ENCODE results near the gene TBX1. TPM values are rescaled to one million over a fixed set of nuclear protein-coding genes. Genes with fewer than 3 reads are reported as not detected.

TBX1 gene
- total RNA-seq, 1 experiment from 2014 or later = 0.08 TPM

- in situ Hi-C loops (cut with HindIII; ENCODE audit: low pct_unique_long_range_greater_than_20kb, low sequenced_read_pairs) = no loop called here
Measured at GRCh38 chr22:19732403-19733113, 28.0 kb upstream of the TBX1 start.

DNA sequence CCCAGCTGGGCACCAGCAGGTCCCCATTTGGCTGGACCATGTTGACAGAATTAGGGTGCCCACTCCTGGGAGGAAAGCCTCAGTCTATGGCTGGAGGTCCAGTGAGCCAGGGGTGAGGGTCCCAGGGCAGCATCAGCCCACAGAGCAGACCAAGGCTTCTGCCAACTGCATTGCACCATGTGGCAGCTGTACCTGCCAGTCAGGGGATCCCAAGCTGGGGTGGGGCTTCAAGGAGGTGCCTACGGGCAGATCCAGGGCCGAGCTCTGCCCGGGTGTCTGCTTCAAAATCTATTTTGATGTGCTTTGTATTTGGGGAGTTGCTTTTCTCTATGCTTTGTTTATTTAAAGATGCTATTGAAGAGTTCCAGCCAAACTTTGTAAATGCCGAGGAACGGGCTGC lies 26.8 kb upstream of the TBX1 start:
- DNase-seq (ENCODE audit: low read depth, low spot score) = no peak
- in situ Hi-C loops (cut with HindIII; ENCODE audit: low pct_unique_long_range_greater_than_20kb, low sequenced_read_pairs) = no loop called here

More at GRCh38 chr22:19732403-19733113, 28.0 kb upstream of the TBX1 start:
- no peak for DNase-seq (ENCODE audit: low read depth, low spot score)

DNA sequence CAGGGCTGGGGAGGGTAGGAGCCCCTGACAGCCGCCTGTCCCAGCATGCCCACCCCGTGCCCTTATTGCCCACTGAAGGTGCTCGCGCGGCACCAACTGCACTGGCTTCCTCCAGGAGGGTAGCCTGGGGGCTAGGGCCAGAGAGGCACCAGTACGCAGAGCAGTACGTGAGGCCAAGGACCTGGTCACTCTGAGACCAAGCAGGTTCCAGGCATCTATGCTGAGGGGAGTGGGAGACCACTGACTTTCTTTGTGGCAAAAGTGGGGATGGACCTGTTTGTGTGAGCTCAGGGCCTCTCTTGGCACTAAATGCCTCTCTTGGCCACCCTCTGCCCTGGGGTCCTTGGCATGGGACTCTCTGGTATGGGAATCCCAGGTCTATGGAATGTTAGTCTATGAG lies 26.4 kb upstream of the TBX1 start:
- in situ Hi-C loops (cut with HindIII; ENCODE audit: low pct_unique_long_range_greater_than_20kb, low sequenced_read_pairs) = no loop called here
- no peak for DNase-seq (ENCODE audit: low read depth, low spot score)

DNA sequence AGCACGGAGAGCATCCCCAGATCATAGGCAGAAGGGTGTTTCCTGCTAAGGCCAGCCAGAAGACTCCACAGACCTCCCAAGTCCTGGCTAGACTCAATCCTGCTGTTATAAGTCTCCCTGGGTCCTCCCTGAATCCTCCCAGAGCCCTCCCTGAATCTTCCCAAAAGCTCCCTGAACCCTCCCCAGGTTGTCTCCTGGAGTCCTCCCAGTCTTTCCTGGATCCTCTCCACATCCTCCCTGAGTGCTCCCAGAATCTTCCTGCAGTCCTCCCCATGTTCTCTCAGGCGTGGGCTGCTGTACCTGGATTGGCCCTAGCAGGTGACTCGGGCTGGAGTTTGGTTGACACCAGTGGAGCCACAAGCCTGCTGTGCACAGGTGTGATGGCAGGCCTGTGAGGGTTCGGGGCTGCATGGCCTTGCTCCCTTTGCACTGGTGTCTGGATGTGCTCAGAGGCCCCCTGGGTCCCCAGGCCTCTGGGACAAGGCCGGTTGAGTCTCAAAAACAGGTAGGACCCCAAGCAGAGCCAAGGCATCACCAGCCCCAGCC lies 25.7 kb upstream of the TBX1 start:
- in situ Hi-C loops (cut with HindIII; ENCODE audit: low pct_unique_long_range_greater_than_20kb, low sequenced_read_pairs) = no loop called here

DNA sequence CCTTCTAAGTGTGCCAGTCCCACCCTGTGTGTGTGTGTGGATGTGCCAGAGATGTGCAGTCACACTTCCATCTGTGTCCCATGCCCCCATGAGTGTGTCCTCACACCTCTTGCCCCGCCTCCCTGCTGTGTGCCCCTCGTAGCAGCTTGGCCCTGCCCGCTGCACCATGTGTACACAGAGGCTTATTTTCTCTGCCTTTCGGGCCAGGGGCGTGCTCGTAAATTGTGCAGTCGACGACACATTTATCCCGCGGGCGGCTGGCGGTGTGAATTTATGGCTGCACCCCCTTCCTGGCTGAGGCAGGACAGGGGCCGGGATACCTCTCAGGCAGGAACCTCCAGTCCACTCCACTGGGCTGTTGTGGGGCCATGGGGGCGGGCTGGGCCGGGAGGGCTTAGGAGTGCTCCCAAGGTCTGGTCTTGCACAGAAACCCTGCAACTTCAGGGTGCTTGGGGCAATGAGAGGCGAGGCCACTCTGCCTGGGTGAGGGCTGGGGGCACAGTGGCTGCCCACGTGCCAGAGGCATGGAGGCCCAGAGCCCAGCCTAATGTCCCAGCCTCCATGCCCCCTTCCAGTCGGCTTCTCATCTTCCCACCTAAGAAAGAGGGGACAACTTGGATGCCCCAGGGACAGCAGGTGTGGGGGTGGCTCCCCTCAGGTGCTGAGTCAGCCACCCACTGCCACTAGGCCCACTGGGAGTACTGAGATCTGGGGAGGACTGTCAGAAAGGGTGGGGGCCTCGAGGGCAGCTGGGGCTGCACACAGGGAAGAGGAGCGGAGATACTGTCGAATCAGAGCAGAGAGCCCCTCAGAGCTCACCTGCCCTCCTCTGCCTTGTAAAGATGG lies 24.7 kb upstream of the TBX1 start:
- no peak for DNase-seq (ENCODE audit: low read depth, low spot score)
- in situ Hi-C loops (cut with HindIII; ENCODE audit: low pct_unique_long_range_greater_than_20kb, low sequenced_read_pairs) = no loop called here

More for the DNA sequence above, 25.7 kb upstream of the TBX1 start:
- DNase-seq (ENCODE audit: low read depth, low spot score) = no peak

DNA sequence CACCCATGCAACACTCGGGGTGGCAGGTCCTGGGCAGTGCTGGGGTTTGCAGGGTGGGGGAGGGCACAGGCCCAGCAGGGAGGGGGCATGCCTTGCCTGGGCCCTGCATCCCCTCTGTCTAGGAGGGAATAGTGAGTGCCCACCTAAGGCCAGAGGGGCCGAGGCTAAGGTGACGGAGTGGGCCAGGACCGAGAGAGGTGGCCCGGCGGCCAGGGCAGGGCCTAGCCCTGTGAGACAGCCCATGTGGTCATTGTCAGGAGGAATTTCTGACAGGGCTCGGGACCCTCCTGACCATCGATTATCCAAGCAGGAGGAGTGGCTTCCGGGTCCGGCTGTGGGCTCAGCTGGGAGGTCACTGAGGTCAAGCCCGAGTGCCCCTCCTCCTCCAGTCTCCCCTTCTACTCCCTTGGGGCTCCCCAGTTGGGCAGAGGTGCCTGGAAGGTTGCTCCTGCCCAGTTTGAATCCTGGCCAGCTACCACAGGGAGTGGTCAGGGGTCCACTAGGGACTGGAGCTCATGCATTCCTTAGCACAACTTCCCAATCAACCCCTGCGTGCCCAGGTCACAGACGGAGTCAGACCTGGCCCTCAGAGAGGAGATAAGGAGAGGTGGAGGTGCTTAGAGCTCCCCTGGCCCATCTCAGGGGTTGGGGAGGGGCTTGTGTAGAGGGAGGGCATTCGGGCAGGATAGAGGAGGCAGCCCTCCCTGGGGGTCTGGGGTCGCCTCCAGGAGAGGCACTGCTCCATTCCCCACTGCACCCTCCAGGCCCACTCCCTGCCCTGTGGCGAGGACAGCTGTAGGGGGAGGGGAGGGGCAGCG lies 22.5 kb upstream of the TBX1 start:
- no peak for DNase-seq (ENCODE audit: low read depth, low spot score)
- in situ Hi-C loops (cut with HindIII; ENCODE audit: low pct_unique_long_range_greater_than_20kb, low sequenced_read_pairs) = no loop called here

- in situ Hi-C loops (cut with HindIII; ENCODE audit: low pct_unique_long_range_greater_than_20kb, low sequenced_read_pairs) = no loop called here
- no peak for DNase-seq (ENCODE audit: low read depth, low spot score)
Measured at GRCh38 chr22:19738664-19739447, 21.7 kb upstream of the TBX1 start.

- in situ Hi-C loops (cut with HindIII; ENCODE audit: low pct_unique_long_range_greater_than_20kb, low sequenced_read_pairs) = no loop called here
- DNase-seq (ENCODE audit: low read depth, low spot score) = no peak
Measured at GRCh38 chr22:19739448-19739895, 21.1 kb upstream of the TBX1 start.

DNA sequence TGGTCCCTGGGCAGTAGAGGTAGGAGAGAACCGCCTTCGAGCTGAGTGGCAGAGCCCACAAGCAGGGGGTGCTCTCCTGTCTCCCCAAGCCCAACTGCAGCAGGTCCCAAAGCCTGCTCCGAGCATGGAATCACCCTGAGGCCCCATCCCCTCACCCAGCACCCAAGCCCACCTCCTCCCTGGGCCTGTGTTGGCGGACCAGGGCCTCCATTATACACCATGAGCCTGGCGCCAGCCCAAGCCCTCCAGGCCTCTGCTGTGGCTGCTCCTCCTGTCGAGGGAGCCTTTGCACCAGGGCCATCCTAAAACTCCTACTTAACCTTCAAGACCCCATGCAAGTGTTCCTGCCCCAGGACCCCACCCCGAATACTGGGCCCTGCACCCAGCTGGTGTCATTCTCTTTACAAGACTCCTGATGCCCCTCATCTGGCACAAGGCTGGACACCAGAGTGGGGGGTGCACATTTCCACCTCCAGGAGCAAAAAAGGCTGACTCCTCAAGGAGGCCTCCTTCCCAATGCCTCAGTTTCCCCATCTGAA lies 20.6 kb upstream of the TBX1 start:
- in situ Hi-C loops (cut with HindIII; ENCODE audit: low pct_unique_long_range_greater_than_20kb, low sequenced_read_pairs) = no loop called here
- DNase-seq (ENCODE audit: low read depth, low spot score) = no peak

DNA sequence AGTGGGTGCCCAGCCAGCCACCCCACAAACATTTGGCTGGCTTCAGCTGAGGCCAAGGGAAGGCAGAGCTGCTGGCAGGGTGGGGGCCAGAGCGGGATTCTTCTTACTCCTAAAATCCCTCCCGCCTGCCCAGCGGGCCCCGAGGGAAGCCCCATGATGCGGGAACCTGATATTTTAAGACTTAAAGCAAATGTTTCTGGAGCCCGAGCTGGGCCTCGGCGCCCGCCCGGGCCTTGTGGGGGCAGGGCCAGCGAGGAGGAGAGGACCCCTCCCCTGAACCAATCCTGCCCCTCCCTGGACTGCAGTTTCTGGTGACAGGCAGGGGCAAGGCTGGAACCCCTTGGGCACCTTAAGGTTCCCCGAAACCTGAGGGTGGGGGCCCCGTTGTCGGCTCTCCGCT lies 20.0 kb upstream of the TBX1 start:
- DNase-seq (ENCODE audit: low read depth, low spot score) = no peak
- in situ Hi-C loops (cut with HindIII; ENCODE audit: low pct_unique_long_range_greater_than_20kb, low sequenced_read_pairs) = no loop called here

DNA sequence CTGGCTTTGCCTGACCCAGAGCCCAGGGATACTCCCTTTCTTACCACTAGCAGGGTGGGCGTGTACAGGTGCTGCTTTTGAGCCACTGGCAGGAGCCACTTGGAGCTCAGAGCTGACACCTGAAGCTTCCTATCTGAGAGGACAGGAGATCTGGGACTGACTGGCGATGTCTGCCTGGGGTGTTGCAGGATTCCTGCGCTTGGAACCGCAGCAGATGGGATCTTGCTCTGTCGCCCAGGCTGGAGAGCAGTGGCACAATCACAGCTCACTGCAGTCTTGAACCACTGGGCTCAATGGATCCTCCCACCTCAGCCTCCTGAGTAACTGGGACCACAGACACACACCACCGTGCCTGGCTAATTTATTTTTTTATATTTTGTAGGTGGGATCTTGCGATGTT lies 19.5 kb upstream of the TBX1 start:
- no peak for DNase-seq (ENCODE audit: low read depth, low spot score)
- in situ Hi-C loops (cut with HindIII; ENCODE audit: low pct_unique_long_range_greater_than_20kb, low sequenced_read_pairs) = no loop called here

- DNase-seq (ENCODE audit: low read depth, low spot score) = no peak
- in situ Hi-C loops (cut with HindIII; ENCODE audit: low pct_unique_long_range_greater_than_20kb, low sequenced_read_pairs) = no loop called here
Measured at GRCh38 chr22:19742160-19743066, 18.2 kb upstream of the TBX1 start.

GRCh38 chr22:19743081-19743480 lies 17.5 kb upstream of the TBX1 start:
- in situ Hi-C loops (cut with HindIII; ENCODE audit: low pct_unique_long_range_greater_than_20kb, low sequenced_read_pairs) = no loop called here
- no peak for DNase-seq (ENCODE audit: low read depth, low spot score)

- no peak for DNase-seq (ENCODE audit: low read depth, low spot score)
- in situ Hi-C loops (cut with HindIII; ENCODE audit: low pct_unique_long_range_greater_than_20kb, low sequenced_read_pairs) = no loop called here
Measured at GRCh38 chr22:19743651-19744050, 16.9 kb upstream of the TBX1 start.

DNA sequence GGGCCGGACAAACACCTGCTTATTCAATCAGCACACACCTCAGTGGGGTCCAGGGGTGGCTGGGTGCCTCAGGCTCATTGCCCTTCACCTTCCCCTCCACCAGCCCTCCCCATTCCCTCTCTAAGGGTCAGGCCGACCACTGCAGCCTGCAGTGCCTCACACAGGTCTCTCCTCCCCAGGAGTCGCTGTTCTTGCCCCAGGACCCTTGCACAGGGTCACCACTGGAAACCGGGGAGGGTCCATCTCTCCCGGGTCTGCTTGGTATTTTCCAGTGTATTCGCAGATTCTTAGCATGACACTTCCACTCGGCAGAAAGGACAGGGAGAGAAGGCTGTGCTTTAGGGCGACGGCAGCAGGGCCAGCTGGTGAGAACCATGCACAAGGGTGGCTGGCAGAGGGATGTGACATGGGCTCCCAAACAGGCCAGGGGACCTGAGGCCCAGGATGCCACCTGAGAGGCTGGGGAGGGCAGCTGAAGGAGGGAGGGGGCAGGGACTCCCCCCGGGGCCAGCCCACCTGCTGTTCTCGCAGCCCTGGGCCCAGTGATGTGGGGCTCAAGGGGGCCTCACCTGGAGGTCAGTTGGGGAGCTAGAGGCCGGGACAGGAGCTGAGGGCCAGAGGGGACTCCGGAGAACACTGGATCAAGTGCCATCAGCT lies 16.1 kb upstream of the TBX1 start:
- in situ Hi-C loops (cut with HindIII; ENCODE audit: low pct_unique_long_range_greater_than_20kb, low sequenced_read_pairs) = no loop called here
- DNase-seq (ENCODE audit: low read depth, low spot score) = no peak
